H9 (cell line): ENCODE data around the gene ITPK1. TPM values are rescaled to one million over a fixed set of nuclear protein-coding genes. Genes with fewer than 3 reads are reported as not detected.

Experiments
- DNase-seq: peaks from one replicate; pipeline ENCODE4 v3.0.0-alpha.2; 2017
- H2AFZ ChIP-seq: one replicate; pipeline ENCODE4 v1.6.1; 2013; ENCODE audit warnings: mild to moderate bottlenecking, low read length, control low read depth, moderate library complexity
- H2AK5ac ChIP-seq: 2 replicates; pipeline ENCODE4 v1.6.1; 2013; ENCODE audit warnings: low read length, control low read depth, mixed read lengths; ENCODE audit not compliant: insufficient read length
- H2BK120ac ChIP-seq: one replicate; pipeline ENCODE4 v1.6.1; 2013; ENCODE audit warnings: low read depth, mild to moderate bottlenecking, low read length, control low read depth, inconsistent platforms; ENCODE audit not compliant: poor library complexity, severe bottlenecking
- H2BK12ac ChIP-seq: 2 replicates; pipeline ENCODE4 v1.6.1; 2013; ENCODE audit warnings: low read length, control low read depth, mixed read lengths, low read depth; ENCODE audit not compliant: insufficient read length
- H2BK15ac ChIP-seq: 2 replicates; pipeline ENCODE4 v1.6.1; 2013; ENCODE audit warnings: low read depth, low read length, control low read depth
- H2BK20ac ChIP-seq: one replicate; pipeline ENCODE4 v1.6.1; 2013; ENCODE audit warnings: low read depth, mild to moderate bottlenecking, low read length, control low read depth, inconsistent platforms; ENCODE audit not compliant: poor library complexity, severe bottlenecking
- H2BK5ac ChIP-seq: 2 replicates; pipeline ENCODE4 v1.6.1; 2013; ENCODE audit warnings: low read length, control low read depth, mixed read lengths; ENCODE audit not compliant: insufficient read length
- H3K14ac ChIP-seq: 2 replicates; pipeline ENCODE4 v1.6.1; 2013; ENCODE audit warnings: low read length, control low read depth; ENCODE audit not compliant: insufficient read depth
- H3K18ac ChIP-seq: 2 replicates; pipeline ENCODE4 v1.6.1; 2013; ENCODE audit warnings: low read depth, mild to moderate bottlenecking, mixed read lengths, low read length, control low read depth; ENCODE audit not compliant: insufficient read length
- H3K23ac ChIP-seq: 2 replicates; pipeline ENCODE4 v1.6.1; 2013; ENCODE audit warnings: low read length, control low read depth, mixed read lengths, low read depth; ENCODE audit not compliant: insufficient read length
- H3K23me2 ChIP-seq: 2 replicates; pipeline ENCODE4 v1.6.1; 2013; ENCODE audit warnings: low read depth, mild to moderate bottlenecking, mixed read lengths, low read length, control low read depth; ENCODE audit not compliant: insufficient read length, poor library complexity, severe bottlenecking
- H3K27ac ChIP-seq: 2 replicates; pipeline ENCODE4 v1.5.1; 2013; ENCODE audit warnings: low read length, control low read depth, mixed read lengths, low read depth; ENCODE audit not compliant: insufficient read length
- H3K27me3 ChIP-seq: 2 replicates; pipeline ENCODE4 v1.6.1; 2013; ENCODE audit warnings: low read length, control low read depth, inconsistent platforms; ENCODE audit not compliant: insufficient read depth
- H3K4ac ChIP-seq: 2 replicates; pipeline ENCODE4 v1.6.1; 2013; ENCODE audit warnings: low read depth, mild to moderate bottlenecking, control low read depth, inconsistent platforms, low read length, moderate library complexity
- H3K4me1 ChIP-seq: 2 replicates; pipeline ENCODE4 v1.6.1; 2013; ENCODE audit warnings: low read length, control low read depth, inconsistent platforms; ENCODE audit not compliant: insufficient read depth
- H3K4me2 ChIP-seq: 2 replicates; pipeline ENCODE4 v1.6.1; 2013; ENCODE audit warnings: low read length, control low read depth, mixed read lengths; ENCODE audit not compliant: insufficient read length, insufficient read depth
- H3K56ac ChIP-seq: 2 replicates; pipeline ENCODE4 v1.6.1; 2013; ENCODE audit warnings: low read depth, mild to moderate bottlenecking, mixed read lengths, low read length, control low read depth; ENCODE audit not compliant: insufficient read length
- H3K79me1 ChIP-seq: 2 replicates; pipeline ENCODE4 v1.6.1; 2013; ENCODE audit warnings: low read depth, mild to moderate bottlenecking, moderate library complexity, low read length, control low read depth, inconsistent platforms; ENCODE audit not compliant: insufficient read depth, poor library complexity, severe bottlenecking
- H3K79me2 ChIP-seq: 2 replicates; pipeline ENCODE4 v1.6.1; 2013; ENCODE audit warnings: low read length, control low read depth, inconsistent platforms; ENCODE audit not compliant: insufficient read depth
- H3K9ac ChIP-seq: 2 replicates; pipeline ENCODE4 v1.6.1; 2013; ENCODE audit warnings: low read length, control low read depth, mixed read lengths; ENCODE audit not compliant: insufficient read length; ENCODE audit errors: extremely low read depth
- H3K9me3 ChIP-seq: one replicate; pipeline ENCODE4 v1.6.1; 2013; ENCODE audit warnings: low read depth, low read length, inconsistent platforms; ENCODE audit not compliant: control insufficient read depth
- H3T11ph ChIP-seq: one replicate; pipeline ENCODE4 v1.6.1; 2013; ENCODE audit warnings: mild to moderate bottlenecking, low read length, control low read depth, inconsistent platforms
- H4K20me1 ChIP-seq: one replicate; pipeline ENCODE4 v1.6.1; 2013; ENCODE audit not compliant: control insufficient read depth, insufficient read length, insufficient read depth
- H4K5ac ChIP-seq: 2 replicates; pipeline ENCODE4 v1.6.1; 2013; ENCODE audit warnings: low read depth, mild to moderate bottlenecking, mixed read lengths, low read length, control low read depth; ENCODE audit not compliant: insufficient read length
- H4K8ac ChIP-seq: replicated peaks from 2 replicates; pipeline ENCODE4 v1.6.1; 2013; ENCODE audit warnings: low read length, control low read depth, mixed read lengths, low read depth; ENCODE audit not compliant: insufficient read length
- H4K91ac ChIP-seq: 2 replicates; pipeline ENCODE4 v1.6.1; 2013; ENCODE audit warnings: low read depth, mild to moderate bottlenecking, moderate library complexity, mixed read lengths, low read length, control low read depth; ENCODE audit not compliant: insufficient read length
- H3K27ac Mint-ChIP-seq, 3 experiments: 2 replicates in 2 of 3; 3 replicates in 1 of 3; pipeline ENCODE4 v1.8.0; 2020 to 2021; ENCODE audit warnings: mixed read lengths in 3 of 3, mild to moderate bottlenecking in 1 of 3, moderate library complexity in 1 of 3
- H3K27me3 Mint-ChIP-seq: 2 replicates; pipeline ENCODE4 v1.8.0; 2021; ENCODE audit warnings: low read depth, mild to moderate bottlenecking, moderate library complexity, mixed read lengths
- H3K36me3 Mint-ChIP-seq, 3 experiments: 2 replicates in 2 of 3; 3 replicates in 1 of 3; pipeline ENCODE4 v1.8.0; 2020 to 2021; ENCODE audit warnings: low read depth in 3 of 3, mixed read lengths in 3 of 3; ENCODE audit not compliant: insufficient read depth in 1 of 3
- H3K4me1 Mint-ChIP-seq, 2 experiments: 2 replicates each; pipeline ENCODE4 v1.8.0; 2020; ENCODE audit warnings: mixed read lengths in 2 of 2
- H3K4me3 Mint-ChIP-seq, 2 experiments: 2 replicates in 1 of 2; 3 replicates in 1 of 2; pipeline ENCODE4 v1.8.0; 2020 to 2021; ENCODE audit warnings: mild to moderate bottlenecking in 2 of 2, mixed read lengths in 2 of 2, moderate library complexity in 1 of 2
- H3K9me3 Mint-ChIP-seq, 2 experiments: 2 replicates in 1 of 2; 3 replicates in 1 of 2; pipeline ENCODE4 v1.8.0; 2020; ENCODE audit warnings: mild to moderate bottlenecking in 2 of 2, mixed read lengths in 2 of 2, moderate library complexity in 1 of 2
- WGBS: extraction: QIAGEN DNeasy Blood & Tissue Kit; methylation state at CpG from one replicate; pipeline ENCODE4 v1.1.7; 2013; ENCODE audit warnings: missing lambda C conversion rate, low lambda C conversion rate, mixed read lengths; ENCODE audit not compliant: insufficient read length; ENCODE audit errors: extremely low coverage; 5-methylcytosine and 5-hydroxymethylcytosine counted together
- total RNA-seq: library from RNA; stranded (reverse); gene quantifications from 2 replicates; pipeline ENCODE4 v1.2.1, GENCODE V29; 2021
- TF ChIP-seq, protein P1 (sequence below): fragments of 200-600 bp; sonication (generic); conservative IDR thresholded peaks from 3 replicates; pipeline ENCODE4 v1.8.0; 2021; ENCODE audit warnings: antibody characterized with exemption, mild to moderate bottlenecking

ITPK1 gene
- total RNA-seq, 1 experiment from 2014 or later: 92.7 TPM

- Histone ChIP-seq H4K5ac (no peak overlapping the region), H3K27me3 (no peaks in the 10 kb centered on the region), H3K79me2 (no peaks in the 10 kb centered on the region), H3T11ph (no peak overlapping the region), H3K27ac (no peak overlapping the region), H4K8ac (no peak overlapping the region), H3K79me1 (peaks cover 5% of the 10 kb centered on the region), H2AK5ac (no peak overlapping the region), H3K4me2 (no peak overlapping the region), H2AFZ (no peak overlapping the region), H3K23me2 (no peaks in the 10 kb centered on the region), H3K4me1 (no peaks in the 10 kb centered on the region), H3K9me3 (no peaks in the 10 kb centered on the region), H3K9ac (no peak overlapping the region), H2BK5ac (no peak overlapping the region), H4K20me1 (no peaks in the 10 kb centered on the region), H2BK120ac (no peak overlapping the region), H3K4ac (no peak overlapping the region), H2BK20ac (no peak overlapping the region), H3K14ac (peak overlapping the region; percentile 13; the same call in 1 of the 2 replicates), H2BK15ac (no peak overlapping the region), H2BK12ac (no peak overlapping the region), H3K56ac (no peak overlapping the region), H3K18ac (no peak overlapping the region), H3K23ac (no peak overlapping the region), H4K91ac (no peak overlapping the region)
- Mint-ChIP-seq H3K4me1 (peaks cover 17 to 30% of the 10 kb centered on the region in 2 experiments), H3K4me3 (no peak overlapping the region), H3K36me3 (no peaks in the 10 kb centered on the region; a peak in 3 of 7 replicates), H3K27ac (peak overlapping the region in 1 of 3 experiments; percentile 62; a peak in 1 of 7 replicates), H3K27me3 (no peaks in the 10 kb centered on the region; the same call in 1 of the 2 replicates), H3K9me3 (no peaks in the 10 kb centered on the region)
- no peak for DNase-seq
- WGBS: no CpG with 5 or more reads among the region's 6 CpGs
- TF ChIP-seq, protein P1, sequence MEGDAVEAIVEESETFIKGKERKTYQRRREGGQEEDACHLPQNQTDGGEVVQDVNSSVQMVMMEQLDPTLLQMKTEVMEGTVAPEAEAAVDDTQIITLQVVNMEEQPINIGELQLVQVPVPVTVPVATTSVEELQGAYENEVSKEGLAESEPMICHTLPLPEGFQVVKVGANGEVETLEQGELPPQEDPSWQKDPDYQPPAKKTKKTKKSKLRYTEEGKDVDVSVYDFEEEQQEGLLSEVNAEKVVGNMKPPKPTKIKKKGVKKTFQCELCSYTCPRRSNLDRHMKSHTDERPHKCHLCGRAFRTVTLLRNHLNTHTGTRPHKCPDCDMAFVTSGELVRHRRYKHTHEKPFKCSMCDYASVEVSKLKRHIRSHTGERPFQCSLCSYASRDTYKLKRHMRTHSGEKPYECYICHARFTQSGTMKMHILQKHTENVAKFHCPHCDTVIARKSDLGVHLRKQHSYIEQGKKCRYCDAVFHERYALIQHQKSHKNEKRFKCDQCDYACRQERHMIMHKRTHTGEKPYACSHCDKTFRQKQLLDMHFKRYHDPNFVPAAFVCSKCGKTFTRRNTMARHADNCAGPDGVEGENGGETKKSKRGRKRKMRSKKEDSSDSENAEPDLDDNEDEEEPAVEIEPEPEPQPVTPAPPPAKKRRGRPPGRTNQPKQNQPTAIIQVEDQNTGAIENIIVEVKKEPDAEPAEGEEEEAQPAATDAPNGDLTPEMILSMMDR: no peak
Observed at GRCh38 chr14:93006567-93007051, 109.1 kb downstream of the ITPK1 start.
